A549 (cell line): Measurements from ENCODE around the gene C8B. TPM values are rescaled to one million over a fixed set of nuclear protein-coding genes. Genes with fewer than 3 reads are reported as not detected.

Experiments used
- ATAC-seq, 2 experiments: fragments of 200-7000 bp in 1 of 2; fragments of >200 bp in 1 of 2; cut with Nextera tagmentation in 1 of 2; cut with Tn5 transposase in 1 of 2; 3 replicates each; pipeline versions ENCODE4 v1.8.0 to v1.9.1; 2018 to 2020; ENCODE audit warnings: mild to moderate bottlenecking in 1 of 2, moderate library complexity in 1 of 2
- CTCF ChIA-PET: fragments of 300-600 bp; sonication (Branson Sonifier 250); formaldehyde crosslinking; extraction: SDS; loops from one replicate; lab custom pipeline; 2021; ENCODE audit warnings: antibody characterized with exemption, inconsistent platforms; lab: Yijun Ruan, JAX
- POLR2A ChIA-PET: fragments of 350-600 bp; formaldehyde crosslinking; extraction: SDS; loops from one replicate; lab custom pipeline; 2021; ENCODE audit warnings: antibody characterized with exemption, inconsistent platforms; lab: Yijun Ruan, JAX
- DNase-seq, 2 experiments: peaks; one replicate each; pipeline versions ENCODE4 v3.0.0 to v3.0.0-alpha.2; 2011 to 2016; ENCODE audit warnings: low read depth in 1 of 2, low spot score in 1 of 2
- FAIRE-seq: peaks from 2 replicates; lab custom pipeline; 2011; peaks lifted over from hg19 to GRCh38; lab: Jason Lieb, UNC
- H3K27ac ChIP-seq, 2 experiments: fragments of >200 bp; sonication (Bioruptor Twin); formaldehyde crosslinking; 3 replicates each; pipeline ENCODE4 v1.5.1; 2016 to 2017
- H3K4me1 ChIP-seq: fragments of >200 bp; sonication (Bioruptor Twin); formaldehyde crosslinking; 3 replicates; pipeline ENCODE4 v1.6.1; 2016
- H3K4me2 ChIP-seq: fragments of >200 bp; sonication (Bioruptor Twin); formaldehyde crosslinking; 3 replicates; pipeline ENCODE4 v1.6.1; 2016
- H3K4me3 ChIP-seq: fragments of >200 bp; sonication (Bioruptor Twin); formaldehyde crosslinking; 3 replicates; pipeline ENCODE4 v1.5.1; 2016
- H3K9me3 ChIP-seq: fragments of >200 bp; sonication (Bioruptor Twin); formaldehyde crosslinking; 3 replicates; pipeline ENCODE4 v1.6.1; 2016
- BCL3 ChIP-seq: fragments of >200 bp; sonication (Bioruptor Twin); formaldehyde crosslinking; IDR thresholded peaks from 3 replicates; pipeline ENCODE4 v1.6.1; 2016
- CBX2 ChIP-seq: fragments of 200-600 bp; sonication (generic); IDR thresholded peaks from 2 replicates; pipeline ENCODE4 v1.6.1; 2016; ENCODE audit warnings: low read depth, mild to moderate bottlenecking, borderline replicate concordance
- EHMT2 ChIP-seq: fragments of 200-600 bp; sonication (generic); IDR thresholded peaks from 2 replicates; pipeline ENCODE4 v1.6.1; 2016; ENCODE audit warnings: antibody characterized with exemption, low read depth, mild to moderate bottlenecking, moderate library complexity
- ESRRA ChIP-seq: fragments of 150-350 bp; IDR thresholded peaks from 2 replicates; pipeline ENCODE4 v1.6.1; 2014; ENCODE audit warnings: mild to moderate bottlenecking, low read length, borderline replicate concordance
- GATA3 ChIP-seq: IDR thresholded peaks from 2 replicates; pipeline ENCODE4 v1.6.1; 2012; ENCODE audit warnings: borderline replicate concordance
- HMGXB4 ChIP-seq: fragments of 250-450 bp; sonication (Bioruptor Pico); IDR thresholded peaks from 2 replicates; pipeline ENCODE4 v1.5.0; 2021; ENCODE audit warnings: mild to moderate bottlenecking, moderate library complexity, borderline replicate concordance
- HOXA7 ChIP-seq: fragments of 250-450 bp; sonication (Bioruptor Pico); IDR thresholded peaks from 2 replicates; pipeline ENCODE4 v1.5.0; 2020; ENCODE audit warnings: mild to moderate bottlenecking, moderate library complexity
- JUN ChIP-seq, 2 experiments: fragments of >200 bp; sonication (Bioruptor Twin); formaldehyde crosslinking; IDR thresholded peaks; 2 replicates in 1 of 2; 3 replicates in 1 of 2; pipeline ENCODE4 v1.6.1; 2016 to 2017
- KDM1A ChIP-seq: fragments of 200-600 bp; sonication (generic); IDR thresholded peaks from 2 replicates; pipeline ENCODE4 v1.6.1; 2016; ENCODE audit warnings: low read depth, mild to moderate bottlenecking
- KDM5A ChIP-seq: fragments of 200-600 bp; sonication (generic); IDR thresholded peaks from 2 replicates; pipeline ENCODE4 v1.6.1; 2016; ENCODE audit warnings: antibody characterized with exemption, mild to moderate bottlenecking
- MAFK ChIP-seq: fragments of 450-650 bp; IDR thresholded peaks from 2 replicates; pipeline ENCODE4 v1.6.1; 2014; ENCODE audit not compliant: partially characterized antibody
- MAX ChIP-seq: IDR thresholded peaks from 2 replicates; pipeline ENCODE4 v1.6.1; 2012
- MAZ ChIP-seq: fragments of 150-350 bp; IDR thresholded peaks from 2 replicates; pipeline ENCODE4 v1.6.1; 2014; ENCODE audit warnings: antibody characterized with exemption, low read depth, low read length, borderline replicate concordance
- NFE2L2 ChIP-seq: fragments of 150-350 bp; conservative IDR thresholded peaks from 2 replicates; pipeline ENCODE4 v1.6.1; 2014; ENCODE audit warnings: low read length
- NPAS2 ChIP-seq: fragments of 250-450 bp; sonication (Bioruptor Pico); IDR thresholded peaks from 2 replicates; pipeline ENCODE4 v1.8.0; 2022; ENCODE audit warnings: mild to moderate bottlenecking, moderate library complexity, borderline replicate concordance
- PHF8 ChIP-seq: fragments of 200-600 bp; sonication (generic); IDR thresholded peaks from 2 replicates; pipeline ENCODE4 v1.6.1; 2016; ENCODE audit warnings: low read depth, mild to moderate bottlenecking, antibody characterized with exemption, moderate library complexity, borderline replicate concordance
- POLR2AphosphoS2 ChIP-seq: conservative IDR thresholded peaks from 2 replicates; pipeline ENCODE4 v1.6.1; 2012; ENCODE audit warnings: low read length, improper control_type of control experiment, inconsistent platforms
- RAD21 ChIP-seq, 2 experiments: fragments of >200 bp in 1 of 2; sonication (Bioruptor Twin) in 1 of 2; formaldehyde crosslinking in 1 of 2; IDR thresholded peaks in 1 of 2; conservative IDR thresholded peaks in 1 of 2; 2 replicates in 1 of 2; 3 replicates in 1 of 2; pipeline ENCODE4 v1.6.1; 2012 to 2018; ENCODE audit warnings: inconsistent platforms in 1 of 2
- RCOR1 ChIP-seq: fragments of 150-350 bp; IDR thresholded peaks from 2 replicates; pipeline ENCODE4 v1.6.1; 2014; ENCODE audit warnings: antibody characterized with exemption, low read length, low read depth
- RFX5 ChIP-seq: fragments of 450-650 bp; IDR thresholded peaks from 2 replicates; pipeline ENCODE4 v1.7.1; 2014; ENCODE audit warnings: antibody characterized with exemption, mild to moderate bottlenecking, moderate library complexity
- RNF2 ChIP-seq: fragments of 200-600 bp; sonication (generic); IDR thresholded peaks from 2 replicates; pipeline ENCODE4 v1.6.1; 2016; ENCODE audit warnings: low read depth, mild to moderate bottlenecking, antibody characterized with exemption, moderate library complexity, borderline replicate concordance
- TFCP2L1 ChIP-seq: fragments of 250-450 bp; sonication (Bioruptor Pico); IDR thresholded peaks from 2 replicates; pipeline ENCODE4 v1.5.0; 2021; ENCODE audit warnings: mild to moderate bottlenecking
- TP53 ChIP-seq: fragments of 250-450 bp; sonication (Bioruptor Pico); IDR thresholded peaks from 2 replicates; pipeline ENCODE4 v1.5.0; 2021; ENCODE audit warnings: mild to moderate bottlenecking, moderate library complexity
- ZC3H11A ChIP-seq: fragments of 450-650 bp; IDR thresholded peaks from 2 replicates; pipeline ENCODE4 v1.6.1; 2014; ENCODE audit warnings: antibody characterized with exemption, mild to moderate bottlenecking
- ZNF302 ChIP-seq: fragments of 250-450 bp; sonication (Bioruptor Pico); IDR thresholded peaks from 2 replicates; pipeline ENCODE4 v1.9.0; 2021; ENCODE audit warnings: inconsistent platforms, mild to moderate bottlenecking, moderate library complexity
- ZSCAN20 ChIP-seq: fragments of 250-450 bp; sonication (Bioruptor Pico); IDR thresholded peaks from 2 replicates; pipeline ENCODE4 v1.8.0; 2022; ENCODE audit warnings: mild to moderate bottlenecking, moderate library complexity
- WGBS: methylation state at CpG from one replicate; pipeline ENCODE4 v1.1.6; 2017; ENCODE audit errors: missing lambda C conversion rate; 5-methylcytosine and 5-hydroxymethylcytosine counted together
- polyA plus RNA-seq, 4 experiments: library from polyadenylated mRNA; depleted of rRNA in 3 of 4; stranded (reverse); fragments of >200 nt; fragmentation: RNase III in 1 of 4; extraction: RNeasy Plus Mini Kit Qiagen cat#74134 plus additional on column Dnase treatment in 1 of 4; gene quantifications; 2 replicates in 3 of 4; 3 replicates in 1 of 4; pipeline ENCODE4 v1.2.3, GENCODE V29; 2011 to 2017
- TF ChIP-seq, protein P1 (sequence below): fragments of 250-450 bp; sonication (Bioruptor Pico); IDR thresholded peaks from 2 replicates; pipeline ENCODE4 v1.5.0; 2020; ENCODE audit warnings: low read depth, mild to moderate bottlenecking, moderate library complexity
- TF ChIP-seq, protein P2 (sequence below): fragments of >200 bp; sonication (Bioruptor Twin); formaldehyde crosslinking; IDR thresholded peaks from 2 replicates; pipeline ENCODE4 v1.6.1; 2016

Gene C8B
- polyA plus RNA-seq, 2 of the 4 experiments (the other 2 are of a cell fraction): not detected

GRCh38 chr1:56957931-56958330 is 7.9 kb downstream of the C8B start:
- 37% methylated on average over 2 of the region's 3 CpGs for WGBS
- H3K27ac ChIP-seq: no peak overlapping the region
- POLR2A ChIA-PET: no interaction called here

GRCh38 chr1:56954664-56955063 is 11.2 kb downstream of the C8B start:
- Histone ChIP-seq H3K4me1 (no peaks in the 10 kb centered on the region), H3K4me2 (no peak overlapping the region), H3K4me3 (no peak overlapping the region), H3K9me3 (no peaks in the 10 kb centered on the region), H3K27ac (no peak overlapping the region)
- ChIA-PET POLR2A (no interaction called here), CTCF (interaction anchor here (1.5 kb wide), 1 partner anchor 123 kb away, joined by 4 read pairs; no protein-coding TSS in a partner anchor)
- no peak for DNase-seq
- 0% methylated on average over 1 of the region's 1 CpG for WGBS
- TF ChIP-seq, protein P1, sequence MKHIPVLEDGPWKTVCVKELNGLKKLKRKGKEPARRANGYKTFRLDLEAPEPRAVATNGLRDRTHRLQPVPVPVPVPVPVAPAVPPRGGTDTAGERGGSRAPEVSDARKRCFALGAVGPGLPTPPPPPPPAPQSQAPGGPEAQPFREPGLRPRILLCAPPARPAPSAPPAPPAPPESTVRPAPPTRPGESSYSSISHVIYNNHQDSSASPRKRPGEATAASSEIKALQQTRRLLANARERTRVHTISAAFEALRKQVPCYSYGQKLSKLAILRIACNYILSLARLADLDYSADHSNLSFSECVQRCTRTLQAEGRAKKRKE (CRISPR knock-in tag): no peak
- TF ChIP-seq TFCP2L1 (CRISPR knock-in tag): no peak
- TF ChIP-seq TP53 (CRISPR knock-in tag): no peak
- TF ChIP-seq HOXA7 (CRISPR knock-in tag): no peak
- TF ChIP-seq MAZ: no peak
- no peak for TF ChIP-seq KDM1A
- TF ChIP-seq KDM5A: no peak
- TF ChIP-seq ESRRA: no peak
- no peak for TF ChIP-seq POLR2AphosphoS2
- TF ChIP-seq, protein P2, sequence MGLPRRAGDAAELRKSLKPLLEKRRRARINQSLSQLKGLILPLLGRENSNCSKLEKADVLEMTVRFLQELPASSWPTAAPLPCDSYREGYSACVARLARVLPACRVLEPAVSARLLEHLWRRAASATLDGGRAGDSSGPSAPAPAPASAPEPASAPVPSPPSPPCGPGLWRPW: no peak
- TF ChIP-seq PHF8: no peak
- no peak for TF ChIP-seq RAD21 (conservative IDR thresholded peaks at IDR 0.05 in 1 of 2, IDR thresholded peaks at IDR 0.05 in 1 of 2)
- no peak for TF ChIP-seq MAX
- TF ChIP-seq CBX2: no peak
- no peak for TF ChIP-seq RNF2
- TF ChIP-seq BCL3: no peak
- no peak for TF ChIP-seq ZC3H11A
- TF ChIP-seq JUN (IDR thresholded peaks at IDR 0.05): no peak
- no peak for TF ChIP-seq EHMT2
- no peak for FAIRE-seq
- no peak for ATAC-seq

More at GRCh38 chr1:56957931-56958330, 7.9 kb downstream of the C8B start:
- no peak for FAIRE-seq
- TF ChIP-seq CBX2 (no peak), RAD21 (conservative IDR thresholded peaks at IDR 0.05 in 1 of 2, IDR thresholded peaks at IDR 0.05 in 1 of 2) (no peak), TP53 (CRISPR knock-in tag) (no peak), ZNF302 (CRISPR knock-in tag) (no peak), RFX5 (no peak), PHF8 (no peak), NFE2L2 (no peak), RCOR1 (no peak), KDM5A (no peak), JUN (IDR thresholded peaks at IDR 0.05) (no peak), MAFK (no peak), ZSCAN20 (CRISPR knock-in tag) (no peak), HMGXB4 (CRISPR knock-in tag) (no peak), NPAS2 (CRISPR knock-in tag) (no peak), GATA3 (no peak), MAZ (no peak)
- TF ChIP-seq, protein P1 (CRISPR knock-in tag): no peak
- TF ChIP-seq, all 56 proteins: peak for 0
- DNase-seq (no peak), ATAC-seq (no peak)
- Histone ChIP-seq H3K4me1 (no peaks in the 10 kb centered on the region), H3K4me3 (no peak overlapping the region), H3K9me3 (no peaks in the 10 kb centered on the region), H3K4me2 (no peak overlapping the region)
- CTCF ChIA-PET: no interaction called here
